OCI-LY1 (cell line): ENCODE measurements around the gene FMOD.

Source experiments
- H2AFZ ChIP-seq: fragments of 200-600 bp; sonication (generic), shearing (Covaris generic); 2 replicates; pipeline ENCODE4 v1.6.0; 2014; ENCODE audit warnings: antibody characterized with exemption, mild to moderate bottlenecking, low read length
- H3F3A ChIP-seq: fragments of 200-600 bp; sonication (generic), shearing (Covaris generic); 2 replicates; pipeline ENCODE4 v1.6.0; 2014; ENCODE audit warnings: mild to moderate bottlenecking, antibody characterized with exemption, low read length, moderate library complexity; ENCODE audit not compliant: insufficient read depth
- H3K27ac ChIP-seq: fragments of 200-600 bp; sonication (generic); 2 replicates; pipeline ENCODE4 v1.5.1; 2014; ENCODE audit warnings: low read length, mixed run types, mild to moderate bottlenecking, low read depth; ENCODE audit not compliant: poor library complexity, severe bottlenecking
- H3K27me3 ChIP-seq: fragments of 200-600 bp; sonication (generic); 2 replicates; pipeline ENCODE4 v1.6.0; 2014; ENCODE audit warnings: antibody characterized with exemption, mild to moderate bottlenecking, low read length, moderate library complexity; ENCODE audit not compliant: insufficient read depth
- H3K36me3 ChIP-seq: fragments of 200-600 bp; sonication (generic); 2 replicates; pipeline ENCODE4 v1.6.1; 2014; ENCODE audit warnings: mild to moderate bottlenecking, antibody characterized with exemption, low read length, moderate library complexity, mixed read lengths; ENCODE audit not compliant: insufficient read depth
- H3K4me1 ChIP-seq: fragments of 200-600 bp; sonication (generic); 2 replicates; pipeline ENCODE4 v1.5.1; 2014; ENCODE audit warnings: mild to moderate bottlenecking, low read length, moderate library complexity; ENCODE audit not compliant: insufficient read depth, severe bottlenecking
- H3K4me2 ChIP-seq: fragments of 200-600 bp; sonication (generic), shearing (Covaris generic); 2 replicates; pipeline ENCODE4 v1.6.1; 2014; ENCODE audit warnings: low read length
- H3K4me3 ChIP-seq: fragments of 200-600 bp; sonication (generic); 2 replicates; pipeline ENCODE4 v1.5.1; 2014; ENCODE audit warnings: low read length, low read depth, mild to moderate bottlenecking, mixed read lengths; ENCODE audit not compliant: poor library complexity, severe bottlenecking
- H3K79me2 ChIP-seq: fragments of 200-600 bp; shearing (Covaris generic); 2 replicates; pipeline ENCODE4 v1.6.1; 2016; ENCODE audit warnings: mixed run types, low read length, mixed read lengths; ENCODE audit not compliant: insufficient read depth
- H3K9ac ChIP-seq: fragments of 200-600 bp; sonication (generic), shearing (Covaris generic); 2 replicates; pipeline ENCODE4 v1.6.1; 2014; ENCODE audit warnings: mild to moderate bottlenecking, low read length, mixed read lengths
- H3K9me2 ChIP-seq: fragments of 200-600 bp; sonication (generic), shearing (Covaris generic); 2 replicates; pipeline ENCODE4 v1.6.1; 2014; ENCODE audit warnings: low read depth, mild to moderate bottlenecking, low read length, mixed read lengths
- H3K9me3 ChIP-seq: fragments of 200-600 bp; shearing (Covaris generic); 2 replicates; pipeline ENCODE4 v1.6.1; 2014; ENCODE audit warnings: low read length, mixed read lengths
- H4K20me1 ChIP-seq: fragments of 200-600 bp; sonication (generic), shearing (Covaris generic); 2 replicates; pipeline ENCODE4 v1.6.0; 2016; ENCODE audit warnings: mild to moderate bottlenecking, low read length; ENCODE audit not compliant: insufficient read depth
- EZH2 ChIP-seq: fragments of 200-600 bp; sonication (generic), shearing (Covaris generic); IDR thresholded peaks from 2 replicates; pipeline ENCODE4 v1.8.0; 2017; ENCODE audit warnings: borderline replicate concordance, mixed run types, mild to moderate bottlenecking, antibody characterized with exemption, low read length, moderate library complexity, mixed read lengths
- TF ChIP-seq, protein P1 (sequence below): fragments of 200-600 bp; sonication (generic), shearing (Covaris generic); IDR thresholded peaks from 2 replicates; pipeline ENCODE4 v1.5.1; 2017; ENCODE audit warnings: mild to moderate bottlenecking, antibody characterized with exemption, low read length, moderate library complexity, mixed read lengths

FMOD gene

GRCh38 chr1:203364094-203364801 lies 13.3 kb upstream of the FMOD start:
- no peak overlapping the region for H3K4me2 ChIP-seq
- no peaks in the 10 kb centered on the region; the same call in 1 of the 2 replicates for H3K36me3 ChIP-seq
- H3F3A ChIP-seq: no peaks in the 10 kb centered on the region
- TF ChIP-seq EZH2: no peak
- TF ChIP-seq, protein P1, sequence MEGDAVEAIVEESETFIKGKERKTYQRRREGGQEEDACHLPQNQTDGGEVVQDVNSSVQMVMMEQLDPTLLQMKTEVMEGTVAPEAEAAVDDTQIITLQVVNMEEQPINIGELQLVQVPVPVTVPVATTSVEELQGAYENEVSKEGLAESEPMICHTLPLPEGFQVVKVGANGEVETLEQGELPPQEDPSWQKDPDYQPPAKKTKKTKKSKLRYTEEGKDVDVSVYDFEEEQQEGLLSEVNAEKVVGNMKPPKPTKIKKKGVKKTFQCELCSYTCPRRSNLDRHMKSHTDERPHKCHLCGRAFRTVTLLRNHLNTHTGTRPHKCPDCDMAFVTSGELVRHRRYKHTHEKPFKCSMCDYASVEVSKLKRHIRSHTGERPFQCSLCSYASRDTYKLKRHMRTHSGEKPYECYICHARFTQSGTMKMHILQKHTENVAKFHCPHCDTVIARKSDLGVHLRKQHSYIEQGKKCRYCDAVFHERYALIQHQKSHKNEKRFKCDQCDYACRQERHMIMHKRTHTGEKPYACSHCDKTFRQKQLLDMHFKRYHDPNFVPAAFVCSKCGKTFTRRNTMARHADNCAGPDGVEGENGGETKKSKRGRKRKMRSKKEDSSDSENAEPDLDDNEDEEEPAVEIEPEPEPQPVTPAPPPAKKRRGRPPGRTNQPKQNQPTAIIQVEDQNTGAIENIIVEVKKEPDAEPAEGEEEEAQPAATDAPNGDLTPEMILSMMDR: no peak
- H3K27ac ChIP-seq: no peak overlapping the region
- H3K9me2 ChIP-seq: no peaks in the 10 kb centered on the region
- no peak overlapping the region for H2AFZ ChIP-seq
- H3K4me1 ChIP-seq: peaks cover 24% of the 10 kb centered on the region
- H3K9me3 ChIP-seq: no peaks in the 10 kb centered on the region
- no peaks in the 10 kb centered on the region for H3K27me3 ChIP-seq
- no peaks in the 10 kb centered on the region for H4K20me1 ChIP-seq
- H3K4me3 ChIP-seq: no peak overlapping the region
- H3K9ac ChIP-seq: no peak overlapping the region
- H3K79me2 ChIP-seq: no peaks in the 10 kb centered on the region

- H3K79me2 ChIP-seq: no peaks in the 10 kb centered on the region
- H3K27ac ChIP-seq: peak overlapping the region; percentile 27
- H3K4me2 ChIP-seq: no peak overlapping the region
- no peaks in the 10 kb centered on the region for H3K9me3 ChIP-seq
- H3K27me3 ChIP-seq: no peaks in the 10 kb centered on the region
- TF ChIP-seq, protein P1: no peak
- no peak for TF ChIP-seq EZH2
- H3K9me2 ChIP-seq: no peaks in the 10 kb centered on the region
- H3K4me3 ChIP-seq: no peak overlapping the region
- H3K9ac ChIP-seq: no peak overlapping the region
- H3K36me3 ChIP-seq: no peaks in the 10 kb centered on the region; the same call in 1 of the 2 replicates
- no peak overlapping the region for H2AFZ ChIP-seq
- no peaks in the 10 kb centered on the region for H4K20me1 ChIP-seq
- no peaks in the 10 kb centered on the region for H3F3A ChIP-seq
- peaks cover 24% of the 10 kb centered on the region for H3K4me1 ChIP-seq
Measured at GRCh38 chr1:203362720-203363025, 11.8 kb upstream of the FMOD start.

DNA sequence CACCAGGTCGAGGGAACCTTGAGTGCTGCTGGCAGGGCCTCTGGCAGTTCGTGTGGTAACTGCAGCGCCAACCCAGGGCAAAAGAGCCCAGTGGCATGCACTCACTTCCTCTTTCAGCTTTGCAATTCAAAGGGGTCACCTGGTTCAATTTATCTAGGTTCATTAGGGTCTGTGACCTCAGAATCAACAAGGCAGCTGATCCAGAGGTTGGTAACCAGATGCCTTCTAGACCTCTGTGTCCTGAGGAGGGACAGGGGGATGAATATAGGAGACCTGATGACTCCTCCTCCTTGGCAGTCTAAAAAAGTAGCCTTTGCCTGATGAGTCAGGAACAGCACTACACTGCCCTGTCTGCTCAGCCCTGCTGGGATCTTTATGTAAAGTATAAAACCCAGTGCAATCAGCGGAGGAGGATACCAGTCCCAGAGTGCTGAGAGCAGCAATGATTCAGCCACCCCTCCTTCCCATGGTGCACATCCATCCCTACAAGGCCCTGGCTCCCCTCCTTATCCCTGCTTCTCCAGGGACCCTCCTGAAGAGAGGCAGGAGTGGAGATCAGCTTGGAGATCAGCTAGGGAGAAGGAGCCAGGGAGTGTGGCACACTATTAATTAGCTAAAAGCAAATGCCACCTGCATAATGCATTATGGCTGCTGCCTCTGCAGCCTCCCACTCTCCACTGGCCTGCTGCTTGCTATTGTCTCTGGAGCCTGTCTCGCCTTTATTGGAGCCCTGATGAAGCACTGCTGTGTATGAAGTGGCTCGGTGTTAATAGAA lies 11.2 kb upstream of the FMOD start:
- Histone ChIP-seq H3K4me1 (peaks cover 20% of the 10 kb centered on the region), H3K36me3 (no peaks in the 10 kb centered on the region; the same call in 1 of the 2 replicates), H3F3A (no peaks in the 10 kb centered on the region), H3K9me2 (no peaks in the 10 kb centered on the region), H3K9me3 (peaks cover 4% of the 10 kb centered on the region; the same call in 1 of the 2 replicates), H3K27me3 (no peaks in the 10 kb centered on the region), H3K9ac (no peak overlapping the region; the same call in 1 of the 2 replicates), H3K4me3 (no peak overlapping the region), H2AFZ (no peak overlapping the region), H3K27ac (peak overlapping the region; percentile 27), H3K79me2 (no peaks in the 10 kb centered on the region), H3K4me2 (peak overlapping the region; percentile 20; the same call in 1 of the 2 replicates), H4K20me1 (no peaks in the 10 kb centered on the region)
- TF ChIP-seq, protein P1: peak; percentile 17; the same call in 1 of the 2 replicates
- TF ChIP-seq EZH2: no peak
